Fibroblast of the aortic adventitia (primary cell): ENCODE data around the gene SIDT1. TPM values are rescaled to one million over a fixed set of nuclear protein-coding genes. Genes with fewer than 3 reads are reported as not detected.

ENCODE experiments used
- DNase-seq: peaks from one replicate; pipeline ENCODE4 v3.0.0-alpha.2; 2010; ENCODE audit warnings: low read depth
- H3K4me3 ChIP-seq: 2 replicates; pipeline ENCODE4 v1.5.1; 2011; ENCODE audit warnings: low read depth, mild to moderate bottlenecking, control low read depth, low read length, moderate library complexity
- total RNA-seq: library from RNA; depleted of rRNA; stranded (reverse); fragments of >200 nt; gene quantifications from 2 replicates; pipeline ENCODE4 v1.2.3, GENCODE V29; 2012; ENCODE audit warnings: low replicate concordance
- TF ChIP-seq, protein P1 (sequence below): IDR thresholded peaks from 2 replicates; pipeline ENCODE4 v1.5.1; 2011; ENCODE audit warnings: mild to moderate bottlenecking, low read length, control low read depth, inconsistent platforms; ENCODE audit not compliant: insufficient read depth

SIDT1 gene
- total RNA-seq, 1 donor: not detected

DNA sequence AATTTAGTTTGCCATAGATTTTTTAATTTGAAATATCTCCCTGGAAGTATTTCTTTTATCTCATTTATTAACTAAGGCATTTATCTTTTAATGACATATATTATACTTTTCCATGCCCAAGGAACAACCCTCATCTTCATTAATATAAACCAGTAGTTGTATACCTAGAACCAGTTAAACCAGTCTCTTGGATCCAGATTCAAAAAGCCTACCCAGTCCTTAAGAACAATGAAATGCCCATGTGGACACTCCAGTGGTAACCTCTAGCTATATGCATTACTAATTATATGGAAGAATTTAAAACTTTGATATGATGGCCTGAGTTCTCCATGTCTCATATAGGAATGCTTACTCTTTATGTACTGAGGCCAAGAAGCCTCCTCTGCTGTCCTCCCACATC, 4.8 kb downstream of the SIDT1 start:
- no peak overlapping the region for H3K4me3 ChIP-seq
- no peak for DNase-seq
- TF ChIP-seq, protein P1, sequence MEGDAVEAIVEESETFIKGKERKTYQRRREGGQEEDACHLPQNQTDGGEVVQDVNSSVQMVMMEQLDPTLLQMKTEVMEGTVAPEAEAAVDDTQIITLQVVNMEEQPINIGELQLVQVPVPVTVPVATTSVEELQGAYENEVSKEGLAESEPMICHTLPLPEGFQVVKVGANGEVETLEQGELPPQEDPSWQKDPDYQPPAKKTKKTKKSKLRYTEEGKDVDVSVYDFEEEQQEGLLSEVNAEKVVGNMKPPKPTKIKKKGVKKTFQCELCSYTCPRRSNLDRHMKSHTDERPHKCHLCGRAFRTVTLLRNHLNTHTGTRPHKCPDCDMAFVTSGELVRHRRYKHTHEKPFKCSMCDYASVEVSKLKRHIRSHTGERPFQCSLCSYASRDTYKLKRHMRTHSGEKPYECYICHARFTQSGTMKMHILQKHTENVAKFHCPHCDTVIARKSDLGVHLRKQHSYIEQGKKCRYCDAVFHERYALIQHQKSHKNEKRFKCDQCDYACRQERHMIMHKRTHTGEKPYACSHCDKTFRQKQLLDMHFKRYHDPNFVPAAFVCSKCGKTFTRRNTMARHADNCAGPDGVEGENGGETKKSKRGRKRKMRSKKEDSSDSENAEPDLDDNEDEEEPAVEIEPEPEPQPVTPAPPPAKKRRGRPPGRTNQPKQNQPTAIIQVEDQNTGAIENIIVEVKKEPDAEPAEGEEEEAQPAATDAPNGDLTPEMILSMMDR: no peak

DNA sequence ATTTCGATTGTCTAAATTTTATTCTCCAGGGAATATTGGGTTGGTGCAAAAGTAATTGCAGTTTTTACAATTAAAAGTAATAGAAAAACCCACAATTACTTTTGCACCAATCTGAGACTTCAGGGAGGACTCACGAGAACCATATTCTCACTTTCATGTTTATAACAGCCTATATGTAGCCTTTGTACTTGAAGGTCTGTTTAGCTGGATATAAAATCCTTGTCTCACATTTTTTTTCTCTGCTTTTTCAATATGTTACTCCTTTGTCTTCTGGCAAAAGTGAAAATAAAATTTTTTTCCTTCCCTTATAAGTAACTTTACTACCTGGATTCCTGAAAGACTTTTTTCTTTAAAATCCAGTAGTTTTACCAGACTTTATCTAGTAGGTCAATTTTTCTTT, 9.2 kb downstream of the SIDT1 start:
- no peak for DNase-seq
- H3K4me3 ChIP-seq: no peak overlapping the region
- TF ChIP-seq, protein P1: no peak

DNA sequence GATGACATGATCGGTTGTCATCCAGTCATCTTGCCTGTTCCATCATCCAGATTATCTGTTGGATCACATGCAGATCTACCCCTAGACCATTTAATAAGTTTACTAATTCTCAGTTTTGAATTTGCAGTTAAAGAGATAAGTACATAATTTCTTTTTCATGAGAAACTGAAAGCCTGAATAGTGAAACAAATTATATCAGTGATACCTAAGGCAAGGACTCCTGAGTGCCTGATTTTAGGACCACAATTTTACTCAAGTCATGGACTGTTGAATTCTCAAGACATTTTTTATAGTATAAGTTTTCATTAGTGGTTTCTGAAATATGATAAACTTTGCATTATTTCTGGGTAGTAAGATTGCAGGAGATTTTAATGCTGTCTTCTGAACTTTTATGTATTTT, 13.2 kb downstream of the SIDT1 start:
- no peak for DNase-seq
- no peak overlapping the region for H3K4me3 ChIP-seq
- TF ChIP-seq, protein P1: no peak

DNA sequence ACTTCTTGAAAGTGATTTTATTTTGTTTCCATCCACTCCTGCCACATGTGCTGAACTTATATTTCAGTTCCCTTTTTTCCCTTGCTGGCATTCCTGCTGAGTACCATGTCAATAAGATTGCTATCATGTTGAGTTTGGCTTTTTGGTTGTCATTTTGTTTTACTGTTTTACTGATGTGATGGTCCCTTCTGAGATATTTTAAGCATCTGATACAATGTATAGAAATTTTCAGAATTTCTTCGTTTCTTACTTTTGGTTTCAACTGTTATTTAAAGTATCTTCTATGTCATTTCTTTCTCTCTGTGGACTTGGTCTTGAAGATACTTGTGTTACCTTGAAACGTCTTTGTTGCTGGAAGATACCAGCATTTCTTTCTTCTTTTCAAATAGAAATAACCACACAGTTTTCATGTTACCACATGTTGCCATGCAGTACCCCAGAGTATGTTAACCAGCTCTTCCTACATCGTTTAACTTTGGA, 14.1 kb downstream of the SIDT1 start:
- TF ChIP-seq, protein P1: no peak
- no peak overlapping the region for H3K4me3 ChIP-seq
- DNase-seq: no peak

DNA sequence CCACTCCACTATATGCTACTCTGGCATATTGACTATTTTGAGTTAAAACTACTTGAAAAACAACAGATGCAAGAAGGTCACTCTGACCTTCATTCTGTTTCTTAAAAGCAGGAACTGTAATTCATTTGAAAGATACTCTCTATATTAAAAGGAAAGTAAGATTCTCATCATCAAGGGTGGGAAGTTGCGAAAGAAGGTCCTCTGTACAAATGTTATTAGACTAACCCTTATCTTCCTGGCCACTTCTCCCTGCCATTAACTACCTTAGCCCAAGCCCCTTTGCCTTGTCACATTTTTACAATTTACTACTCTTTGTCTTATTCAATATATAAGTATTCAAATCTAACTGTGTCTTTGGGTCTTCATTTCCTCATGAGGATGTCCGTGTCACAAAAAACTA, 16.1 kb downstream of the SIDT1 start:
- no peak overlapping the region for H3K4me3 ChIP-seq
- no peak for DNase-seq
- TF ChIP-seq, protein P1: no peak

DNA sequence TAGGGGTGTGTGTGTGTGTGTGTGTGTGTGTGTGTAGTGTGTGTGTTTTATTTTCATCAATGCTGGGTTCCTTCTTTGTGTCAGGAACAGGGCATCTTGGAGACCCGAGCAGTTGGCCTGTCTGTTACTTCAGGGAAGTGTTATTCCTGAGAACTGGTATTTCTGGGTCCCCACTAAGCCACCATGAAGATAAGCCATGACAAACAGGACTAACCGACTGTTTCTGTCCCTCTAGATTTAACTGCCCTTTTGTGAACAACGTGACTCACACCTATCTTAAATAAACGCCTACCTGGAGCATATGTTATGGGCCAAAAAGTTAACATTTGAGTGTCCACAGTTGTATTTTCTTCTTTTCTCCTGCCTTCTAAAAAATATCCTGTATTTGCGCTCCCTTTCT, 19.5 kb downstream of the SIDT1 start:
- H3K4me3 ChIP-seq: no peak overlapping the region
- TF ChIP-seq, protein P1: no peak
- DNase-seq: no peak

DNA sequence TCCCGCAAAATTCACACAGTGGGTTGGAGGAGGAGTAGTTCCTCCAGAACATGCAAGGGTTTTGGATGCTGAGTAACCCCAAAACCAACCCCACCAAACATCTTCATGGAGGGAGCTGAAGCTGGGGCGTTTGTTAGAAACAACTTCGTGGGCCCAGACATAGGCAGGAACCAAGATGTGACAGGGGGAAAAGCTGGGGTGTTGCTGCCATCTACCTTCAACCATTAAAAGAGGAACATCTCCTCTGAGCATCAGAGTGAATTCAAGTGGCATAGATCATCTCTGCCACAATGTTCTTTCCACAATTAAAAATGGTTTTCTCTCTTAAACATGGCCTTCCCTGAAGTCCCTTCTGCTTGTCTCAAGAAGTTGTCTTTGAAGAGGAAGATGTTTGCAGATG, 20.5 kb downstream of the SIDT1 start:
- TF ChIP-seq, protein P1: no peak

More for the DNA sequence above, 20.5 kb downstream of the SIDT1 start:
- H3K4me3 ChIP-seq: no peak overlapping the region
- DNase-seq: no peak
